Measurements from ENCODE around the gene RAMP3.
"Not testable (repeated sequence)": the region's sequence is repeated elsewhere in the genome, so short reads cannot be mapped to it uniquely, and the experiment has no call there.

Gene RAMP3

DNA sequence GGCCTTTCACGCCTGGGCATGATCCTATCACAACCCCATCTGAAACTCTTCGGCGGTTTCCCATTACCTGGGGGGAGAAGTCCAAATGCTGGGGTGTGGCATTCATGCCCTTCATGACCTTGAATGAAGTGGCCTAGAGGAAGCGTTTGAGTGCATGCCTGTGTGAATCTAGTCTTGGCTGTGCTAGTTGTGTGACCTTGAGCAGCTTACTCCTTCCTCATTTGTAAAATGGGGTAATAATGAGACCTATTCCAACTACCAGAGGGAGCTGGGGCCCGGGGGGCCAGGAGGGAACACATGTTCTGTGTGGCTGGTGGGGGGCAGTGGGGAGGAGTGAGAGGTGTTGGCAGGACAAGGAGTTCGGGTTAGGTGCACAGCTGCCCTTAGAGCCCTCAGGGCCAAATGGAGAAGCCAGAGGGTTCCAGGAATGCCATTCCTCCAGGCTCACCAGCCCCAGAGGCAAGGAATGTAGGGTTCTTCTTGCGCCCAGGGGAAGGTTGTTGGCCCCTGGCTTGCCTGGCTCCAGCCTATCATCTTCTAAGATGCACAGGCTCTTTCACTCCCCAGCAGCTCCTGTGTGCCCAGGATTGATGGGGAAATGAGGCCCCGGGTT is 24.8 kb upstream of the RAMP3 start:
- DNase-seq, result no peak

DNA sequence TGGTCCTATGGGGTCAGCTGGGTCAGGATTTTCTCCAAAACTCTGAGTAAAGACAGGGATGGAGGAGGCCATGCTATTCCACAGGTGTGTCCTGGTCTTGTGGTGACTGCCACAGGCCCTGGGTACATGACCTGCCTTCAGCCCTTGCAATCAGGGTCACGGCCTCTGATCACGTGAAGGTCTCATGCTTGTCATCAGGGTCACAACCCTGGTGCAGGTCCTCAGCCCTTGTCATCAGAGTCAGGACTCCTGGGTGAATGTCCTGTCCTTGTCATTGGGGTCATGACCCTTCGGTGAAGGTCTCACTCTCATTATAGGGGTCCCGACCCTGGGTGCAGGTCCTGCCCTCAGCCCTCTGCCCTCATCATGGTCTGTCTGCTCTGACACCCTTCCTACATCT is 24.2 kb upstream of the RAMP3 start:
- no peak for DNase-seq

GRCh38 chr7:45133877-45134276 is 23.7 kb upstream of the RAMP3 start:
- DNase-seq, result no peak

DNA sequence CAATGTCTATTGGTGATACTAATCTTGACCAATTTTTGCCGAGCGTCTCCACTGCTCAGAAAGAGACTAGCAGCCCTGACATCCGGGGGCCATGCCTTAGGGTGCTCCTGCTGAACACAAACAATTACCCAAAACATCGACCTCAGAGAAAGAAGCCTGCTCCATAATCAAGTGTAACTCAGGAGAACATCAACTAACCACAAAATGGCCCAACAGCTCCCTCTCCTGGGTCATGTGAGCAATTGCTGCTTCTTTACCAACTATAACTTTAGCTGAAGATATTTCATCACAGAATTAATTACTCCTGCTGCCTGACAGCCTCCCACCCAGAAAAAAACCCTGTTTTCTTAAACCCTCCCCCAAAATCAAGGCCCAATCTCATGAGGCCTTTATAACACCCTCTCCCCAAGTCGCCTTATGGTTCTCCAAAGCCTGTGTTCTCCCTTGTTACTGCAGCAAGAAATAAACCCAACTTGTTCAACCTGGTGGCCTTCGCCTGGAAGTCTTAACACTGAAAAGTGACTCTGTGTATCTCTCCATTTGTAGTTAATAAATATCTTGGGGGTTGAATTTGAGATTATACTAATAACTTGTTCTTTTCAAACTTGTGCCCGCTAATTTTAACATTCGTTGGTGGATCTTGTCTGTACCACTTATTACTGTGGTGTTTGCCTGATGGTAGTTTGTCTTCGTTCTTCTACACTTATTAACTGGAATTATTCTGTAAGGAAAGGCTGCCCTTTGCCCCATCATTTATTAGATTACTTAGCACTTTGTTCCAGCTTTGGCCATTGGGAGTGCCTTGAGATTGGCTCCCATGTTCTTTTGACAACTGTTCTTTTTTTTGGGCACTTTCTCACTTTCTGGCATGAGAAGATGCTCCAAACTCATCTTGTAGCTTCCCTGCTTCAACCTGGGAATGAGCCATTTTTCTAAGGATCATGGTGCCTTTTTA is 21.2 kb upstream of the RAMP3 start:
- peak; percentile 18 for DNase-seq

DNA sequence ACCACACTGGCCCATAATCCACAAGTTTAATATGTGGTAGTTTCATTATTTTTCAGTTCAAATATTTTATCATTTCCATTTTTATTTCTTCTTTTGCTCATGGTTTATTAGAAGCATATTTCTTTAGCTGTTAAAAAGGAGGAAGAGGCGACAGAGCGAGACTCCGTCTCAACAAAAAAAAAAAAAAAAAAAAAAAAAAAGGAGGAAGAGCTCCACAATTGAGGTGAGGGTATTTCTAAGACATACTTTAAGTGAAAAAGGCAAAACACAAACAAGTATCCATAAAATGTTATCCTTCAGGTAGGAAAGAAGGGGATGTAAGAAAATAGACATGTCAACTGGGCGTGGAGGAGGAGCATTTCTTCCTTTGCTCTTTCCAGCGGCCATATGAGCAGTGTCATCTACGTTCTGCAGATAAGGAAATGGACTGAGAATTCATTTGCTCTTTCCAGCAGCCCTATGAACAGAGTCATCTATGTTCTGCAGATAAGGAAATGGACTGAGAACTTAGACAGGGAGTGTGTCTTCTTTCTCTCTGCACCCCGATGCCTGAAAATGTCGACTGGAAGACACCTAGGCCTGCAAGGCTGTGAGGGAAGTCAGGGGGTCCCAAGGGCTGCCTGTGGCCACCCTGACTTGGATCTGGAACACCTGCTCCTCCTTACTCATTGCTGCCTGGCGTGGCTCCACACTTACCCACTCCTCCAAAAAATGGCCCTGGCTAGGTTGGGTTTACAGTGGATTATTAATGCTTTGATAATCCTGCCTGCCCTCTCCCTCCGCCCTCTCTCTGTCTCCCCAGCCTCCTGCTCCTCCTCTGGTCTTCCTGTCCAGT is 18.9 kb upstream of the RAMP3 start:
- DNase-seq, result no peak

GRCh38 chr7:45140827-45141226 is 16.8 kb upstream of the RAMP3 start:
- DNase-seq, result no peak

DNA sequence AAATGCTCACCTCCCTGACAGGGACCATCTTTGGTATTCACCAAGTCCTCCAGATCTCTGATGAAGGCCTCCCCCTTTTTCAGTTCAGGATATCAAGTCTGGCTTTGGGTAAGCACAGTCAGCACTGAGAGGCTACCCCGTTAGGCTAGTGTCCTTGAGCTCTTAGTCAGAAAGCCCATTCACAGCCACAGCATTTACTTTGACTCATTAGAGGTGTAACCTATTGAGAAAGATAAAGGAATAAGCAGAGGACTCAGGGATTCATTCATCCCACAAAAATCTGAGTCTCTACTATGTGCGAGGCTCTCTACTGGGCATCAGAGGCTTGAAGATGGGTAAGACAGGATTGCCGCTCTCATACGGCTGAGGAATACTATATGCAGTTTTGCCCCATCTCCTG is 14.0 kb upstream of the RAMP3 start:
- no peak for DNase-seq

DNA sequence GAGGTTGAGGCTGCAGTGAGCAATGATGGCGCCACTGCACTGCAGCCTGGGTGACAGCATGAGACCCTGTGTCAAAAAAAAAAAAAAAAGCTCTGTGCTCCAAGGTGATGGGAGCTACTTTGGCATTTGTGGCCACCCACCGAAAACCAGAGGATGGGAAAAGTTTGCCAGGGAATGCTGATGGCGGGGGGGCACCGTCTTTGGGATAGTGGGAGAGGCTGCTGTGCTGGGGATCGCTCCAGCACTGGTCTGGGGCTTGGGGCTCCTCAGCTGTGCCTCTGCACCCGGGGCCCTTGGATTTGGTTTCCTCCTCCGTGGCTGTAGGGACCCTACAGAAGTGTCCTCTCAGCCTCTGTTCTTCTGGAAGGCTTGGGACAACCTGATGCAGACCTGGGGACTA is 11.7 kb upstream of the RAMP3 start:
- DNase-seq, result no peak

DNA sequence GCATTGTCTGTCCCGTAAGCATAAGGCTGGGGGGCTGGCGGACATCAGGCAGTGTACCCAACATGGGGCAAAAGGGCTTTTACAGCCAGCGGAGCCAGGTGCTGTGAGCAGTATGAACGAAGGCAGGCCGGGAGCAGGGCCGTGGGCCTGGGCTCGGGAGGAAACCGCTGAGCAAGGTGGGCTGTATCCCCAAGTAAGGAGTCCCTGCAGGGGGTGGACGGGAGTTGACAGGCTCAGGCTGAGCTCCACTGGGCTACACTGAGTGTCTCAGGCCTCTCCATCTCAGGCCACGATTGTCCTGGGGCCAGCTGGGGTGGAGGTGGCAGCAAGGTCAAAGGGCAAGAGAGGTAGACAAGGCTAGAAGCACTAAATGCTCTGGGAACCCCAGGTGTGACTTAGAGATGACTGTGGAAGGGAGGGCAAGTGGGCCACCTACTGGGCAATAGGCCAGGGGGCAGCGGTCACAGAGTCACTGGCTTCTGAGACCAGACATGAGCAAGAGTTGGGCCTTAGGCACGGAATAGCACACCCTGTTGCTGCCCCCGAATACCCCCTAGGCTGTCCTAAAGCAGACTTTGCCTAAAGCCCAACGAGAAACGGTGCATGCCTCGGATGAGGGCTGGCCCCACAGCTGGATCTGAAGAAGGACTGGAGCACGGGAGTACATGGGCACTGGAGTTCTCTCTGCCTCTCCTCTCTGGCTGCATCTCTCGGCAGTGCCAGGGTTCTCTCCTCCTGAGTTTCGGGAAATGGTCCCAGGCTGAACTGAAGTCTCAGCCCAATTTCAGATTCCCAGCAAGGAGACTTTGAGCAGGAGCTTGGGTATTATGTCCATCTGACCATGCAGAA is 10.8 kb upstream of the RAMP3 start:
- DNase-seq, result no peak

DNA sequence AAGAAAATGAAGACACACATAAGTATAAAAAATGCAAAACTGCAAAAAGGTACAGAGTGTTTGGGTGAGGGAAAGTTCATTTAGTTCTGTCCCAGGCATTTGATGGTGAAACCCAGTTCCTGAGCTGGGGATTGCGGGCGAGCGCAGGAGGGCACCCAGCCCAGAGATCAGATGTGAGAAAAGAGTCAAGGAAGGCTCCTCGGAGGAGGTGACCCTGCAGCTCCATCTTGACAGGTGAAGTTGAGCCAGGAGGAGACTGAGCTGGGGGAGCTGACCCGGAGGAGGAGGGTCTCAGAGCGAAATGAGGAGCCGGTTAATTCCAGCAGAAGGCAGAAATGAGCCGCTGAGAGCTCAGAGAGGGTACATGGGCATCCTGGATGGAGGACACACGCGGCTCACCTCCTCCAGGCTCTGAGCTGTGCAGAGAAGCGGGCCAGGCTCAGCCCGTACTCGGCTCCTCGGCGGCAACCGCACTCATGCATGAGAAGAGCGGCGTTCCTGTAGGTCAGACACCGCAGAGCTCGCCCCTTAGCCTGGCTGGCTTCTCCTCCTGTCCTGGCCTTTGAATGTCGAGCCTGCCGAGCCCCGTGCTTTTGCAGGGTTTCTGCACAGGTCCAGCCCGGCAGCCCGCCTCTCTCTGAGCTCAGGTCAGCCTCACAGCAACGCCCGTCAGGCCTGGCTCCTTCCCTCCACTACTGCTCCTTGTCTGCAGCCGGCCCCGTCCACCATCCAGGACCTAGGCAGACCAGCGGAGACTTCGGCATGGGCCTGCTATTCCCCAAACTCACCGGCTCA is 9.5 kb upstream of the RAMP3 start:
- DNase-seq, result no peak

- no peak for DNase-seq
Observed at GRCh38 chr7:45148653-45148973, 9.0 kb upstream of the RAMP3 start.

DNA sequence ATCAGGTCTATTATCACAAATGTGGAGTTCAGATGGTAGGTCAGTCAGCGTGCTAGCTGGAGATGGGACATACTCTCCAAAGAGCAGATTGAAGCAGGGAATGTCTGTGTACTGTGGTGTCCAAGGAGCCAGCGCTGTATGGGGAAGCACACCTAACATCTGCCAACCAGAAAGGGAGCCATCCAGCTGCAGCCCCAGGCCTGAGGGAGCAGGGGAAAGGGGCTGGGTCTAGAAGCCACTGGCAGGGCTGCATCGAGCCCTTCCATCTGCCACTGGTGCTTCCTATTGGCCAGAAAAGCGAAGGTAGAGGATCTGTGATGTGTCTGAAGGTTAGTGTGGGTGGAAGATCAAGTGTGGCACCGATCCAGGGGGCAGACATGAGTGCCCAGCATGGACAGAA is 8.0 kb upstream of the RAMP3 start:
- DNase-seq, result no peak

- DNase-seq, result no peak
Observed at GRCh38 chr7:45150199-45150598, 7.4 kb upstream of the RAMP3 start.

DNA sequence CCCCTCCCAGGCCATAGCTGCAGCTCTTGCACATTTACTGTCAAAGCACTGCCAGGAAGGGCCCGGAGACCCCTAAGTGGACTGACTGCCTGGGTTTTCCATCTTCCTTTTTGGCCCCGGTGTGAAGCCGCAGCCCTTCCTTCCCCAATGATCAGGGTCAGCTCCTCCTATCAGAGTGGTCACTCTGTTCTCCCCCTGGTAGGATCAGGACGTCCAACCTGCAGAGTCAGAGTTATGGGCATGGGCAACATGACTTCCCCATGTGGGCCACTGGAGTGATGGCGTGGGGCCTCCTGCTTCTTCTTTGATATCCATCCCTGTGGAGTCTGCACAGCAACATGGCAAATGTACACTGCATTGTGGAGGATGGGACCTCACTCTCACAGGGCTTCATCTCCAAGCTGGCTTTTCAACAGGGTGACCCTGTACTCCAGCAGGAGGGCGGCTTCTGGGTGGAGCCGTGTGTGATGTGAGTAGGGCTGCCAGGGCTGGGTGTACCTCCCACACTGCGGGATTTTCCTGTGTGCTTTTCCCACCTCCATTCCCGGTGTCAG is 6.4 kb upstream of the RAMP3 start:
- DNase-seq, result no peak

DNA sequence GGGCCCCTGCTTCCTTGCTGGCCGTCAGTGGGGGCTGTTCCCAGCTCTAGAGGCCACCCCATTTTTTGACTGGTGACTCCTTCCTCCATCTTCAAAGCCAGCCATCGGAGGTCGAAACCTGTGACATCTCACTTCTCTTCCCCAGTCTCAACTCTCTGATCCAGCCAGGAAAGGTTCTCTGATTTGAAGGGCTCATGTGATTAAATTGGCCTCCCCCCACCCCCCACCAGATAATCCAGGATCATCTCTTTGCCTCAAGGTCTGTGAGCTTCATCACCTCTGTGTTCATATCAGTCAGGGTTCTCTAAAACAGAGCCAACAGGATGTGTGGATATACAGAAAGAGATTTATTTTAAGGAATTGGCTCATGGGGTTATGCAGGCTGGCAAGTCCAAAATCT is 5.6 kb upstream of the RAMP3 start:
- DNase-seq, result no peak

GRCh38 chr7:45153233-45153632 is 4.4 kb upstream of the RAMP3 start:
- no peak for DNase-seq

- not testable (repeated sequence) for DNase-seq
Observed at GRCh38 chr7:45153861-45154260, 3.7 kb upstream of the RAMP3 start.

DNA sequence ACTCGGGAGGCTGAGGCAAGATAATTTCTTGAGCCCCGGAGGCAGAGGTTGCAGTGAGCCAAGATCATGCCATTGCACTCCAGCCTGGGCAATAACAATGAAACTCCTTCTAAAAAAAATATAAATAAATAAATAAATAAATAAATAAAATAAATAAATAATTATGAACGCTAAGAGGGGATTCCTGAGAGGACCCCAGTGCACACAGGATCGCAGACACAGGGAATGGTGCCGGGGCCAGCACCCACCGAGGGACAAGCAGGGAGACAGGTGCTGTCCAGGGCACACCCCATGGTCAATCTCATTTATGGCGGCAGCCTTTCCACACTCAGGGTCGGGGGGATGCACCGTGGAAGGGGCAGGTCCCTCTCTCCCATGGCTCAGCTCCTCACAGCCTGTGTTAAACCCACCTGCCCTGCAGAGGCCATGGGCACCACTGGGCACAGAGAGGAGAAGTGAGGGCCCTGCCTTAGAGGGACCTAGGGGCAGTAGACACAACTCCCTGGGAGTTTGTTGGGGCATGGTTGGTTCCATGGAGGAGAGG is 2.2 kb upstream of the RAMP3 start:
- DNase-seq, result no peak

DNA sequence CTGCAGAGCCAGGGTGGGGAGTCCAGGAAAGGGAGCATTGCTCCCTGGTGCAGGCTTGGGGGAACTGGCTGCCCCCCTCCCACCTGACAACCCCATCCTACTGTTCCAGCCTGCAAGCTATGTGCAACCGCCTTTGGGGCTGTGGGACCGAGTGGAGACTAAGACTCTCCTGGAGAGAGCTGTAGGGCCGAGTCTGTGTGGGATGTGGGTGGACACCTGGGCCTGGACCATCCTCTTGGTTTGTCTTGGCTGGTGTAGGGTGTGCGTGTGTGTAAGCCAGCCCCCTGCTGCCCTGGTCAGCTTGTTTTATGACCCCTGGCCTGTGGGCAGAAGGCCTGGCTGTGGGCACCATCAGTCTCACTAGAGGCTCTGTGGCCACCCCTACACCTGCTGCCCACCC is 1.6 kb upstream of the RAMP3 start:
- no peak for DNase-seq

DNA sequence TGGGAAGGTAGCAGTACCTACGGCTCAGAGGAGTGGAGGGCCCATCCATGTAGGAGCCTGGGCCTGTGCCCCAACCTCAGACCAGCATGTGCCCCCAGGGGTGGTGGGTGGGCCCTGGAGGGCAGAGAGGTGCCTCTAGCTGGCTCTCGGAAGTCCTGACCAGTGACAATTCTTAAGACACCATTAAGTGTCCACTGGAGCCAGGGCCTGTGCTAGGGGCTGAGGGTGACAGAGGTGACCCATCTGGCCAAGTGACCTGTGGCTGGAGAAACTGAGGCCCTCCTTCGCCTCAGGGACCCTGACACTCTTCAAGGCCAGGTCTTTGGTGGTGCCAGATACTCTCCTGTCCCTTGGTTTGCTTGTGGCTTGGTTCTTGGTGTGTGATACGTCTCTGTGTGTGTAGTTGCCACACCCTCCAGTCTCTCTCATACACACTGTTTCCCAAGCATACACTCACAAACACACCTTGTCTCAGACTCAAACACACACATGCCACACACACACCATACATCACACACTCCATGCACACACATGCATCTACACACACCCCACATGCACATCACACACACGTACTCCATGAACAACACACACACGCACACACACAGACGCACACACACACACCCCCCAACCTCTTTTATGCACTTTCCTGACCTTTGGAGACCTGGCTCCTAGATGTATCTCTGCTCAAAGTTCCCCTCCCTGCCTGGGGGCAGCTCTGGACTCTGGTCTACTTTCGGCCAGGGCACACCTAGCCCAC is 897 bp upstream of the RAMP3 start:
- DNase-seq, result no peak

- no peak for DNase-seq
Observed at GRCh38 chr7:45157286-45157652, 322 bp upstream of the RAMP3 start.
